HAP-1 (cell line): ENCODE measurements around the gene EYS.
"Not testable (repeated sequence)": the region's sequence is repeated elsewhere in the genome, so short reads cannot be mapped to it uniquely, and the experiment has no call there.

Experiments
- DNase-seq, 2 experiments: peaks; one replicate each; pipeline ENCODE4 v3.0.0-alpha.2; 2016 to 2020; ENCODE audit warnings: low spot score in 2 of 2
- H3K27me3 ChIP-seq: fragments of 250-450 bp; sonication (Bioruptor Pico); 2 replicates; pipeline ENCODE4 v1.5.1; 2020; ENCODE audit warnings: low read depth, mild to moderate bottlenecking, moderate library complexity
- H3K36me3 ChIP-seq: fragments of 250-450 bp; sonication (Bioruptor Pico); replicated peaks from 2 replicates; pipeline ENCODE4 v1.5.1; 2020; ENCODE audit warnings: mild to moderate bottlenecking
- H3K4me1 ChIP-seq: fragments of 250-450 bp; sonication (Bioruptor Pico); 2 replicates; pipeline ENCODE4 v1.5.1; 2020; ENCODE audit warnings: mild to moderate bottlenecking
- H3K4me3 ChIP-seq: fragments of 250-450 bp; sonication (Bioruptor Pico); 2 replicates; pipeline ENCODE4 v1.5.1; 2020; ENCODE audit warnings: mild to moderate bottlenecking, moderate library complexity
- H3K9me3 ChIP-seq: fragments of 250-450 bp; sonication (Bioruptor Pico); 2 replicates; pipeline ENCODE4 v1.5.1; 2020; ENCODE audit warnings: mild to moderate bottlenecking, moderate library complexity
- in situ Hi-C: fragments of 300-500 bp; cut with MboI; formaldehyde crosslinking; loops from 3 replicates; pipeline ENCODE4 v1.14.3; 2020; ENCODE audit warnings: low sequenced_read_pairs, inconsistent platforms, mixed read lengths

Gene EYS

GRCh38 chr6:65302655-65303054 is 404.4 kb downstream of the EYS start:
- H3K4me1 ChIP-seq, in situ Hi-C loops, H3K27me3 ChIP-seq, H3K36me3 ChIP-seq, DNase-seq, H3K9me3 ChIP-seq, H3K4me3 ChIP-seq: not testable (repeated sequence)

- Histone ChIP-seq H3K9me3 (no peaks in the 10 kb centered on the region), H3K27me3 (no peaks in the 10 kb centered on the region), H3K4me1 (no peaks in the 10 kb centered on the region), H3K36me3 (no peaks in the 10 kb centered on the region), H3K4me3 (no peak overlapping the region)
- in situ Hi-C loops = no loop called here
- no peak for DNase-seq
Observed at GRCh38 chr6:65299236-65299635, 407.8 kb downstream of the EYS start.

- Histone ChIP-seq H3K4me3 (no peak overlapping the region), H3K9me3 (no peaks in the 10 kb centered on the region), H3K36me3 (no peaks in the 10 kb centered on the region), H3K4me1 (no peaks in the 10 kb centered on the region), H3K27me3 (no peaks in the 10 kb centered on the region)
- DNase-seq = no peak
- in situ Hi-C loops = no loop called here
Observed at GRCh38 chr6:65295812-65296211, 411.2 kb downstream of the EYS start.

- no peaks in the 10 kb centered on the region for H3K36me3 ChIP-seq
Observed at GRCh38 chr6:65289491-65289890, 417.5 kb downstream of the EYS start.

GRCh38 chr6:65285275-65285674 is 421.8 kb downstream of the EYS start:
- in situ Hi-C loops = no loop called here
- no peak for DNase-seq
- no peaks in the 10 kb centered on the region for H3K9me3 ChIP-seq
- no peaks in the 10 kb centered on the region for H3K4me1 ChIP-seq
- H3K4me3 ChIP-seq = no peak overlapping the region
- H3K27me3 ChIP-seq = no peaks in the 10 kb centered on the region
- no peaks in the 10 kb centered on the region for H3K36me3 ChIP-seq

More at GRCh38 chr6:65289491-65289890, 417.5 kb downstream of the EYS start:
- Histone ChIP-seq H3K27me3 (no peaks in the 10 kb centered on the region), H3K9me3 (no peaks in the 10 kb centered on the region), H3K4me3 (no peak overlapping the region), H3K4me1 (no peaks in the 10 kb centered on the region)
- no peak for DNase-seq
- in situ Hi-C loops = no loop called here

- Histone ChIP-seq H3K27me3 (no peaks in the 10 kb centered on the region), H3K4me3 (no peak overlapping the region), H3K9me3 (no peaks in the 10 kb centered on the region), H3K36me3 (no peaks in the 10 kb centered on the region), H3K4me1 (no peaks in the 10 kb centered on the region)
- no peak for DNase-seq
- in situ Hi-C loops = no loop called here
Observed at GRCh38 chr6:65280060-65280459, 427.0 kb downstream of the EYS start.

GRCh38 chr6:65262241-65262640 is 444.8 kb downstream of the EYS start:
- no peaks in the 10 kb centered on the region for H3K27me3 ChIP-seq
- H3K36me3 ChIP-seq = no peaks in the 10 kb centered on the region
- no peaks in the 10 kb centered on the region for H3K4me1 ChIP-seq
- no peaks in the 10 kb centered on the region for H3K9me3 ChIP-seq
- no peak overlapping the region for H3K4me3 ChIP-seq
- no peak for DNase-seq
- in situ Hi-C loops = no loop called here

- Histone ChIP-seq H3K9me3 (no peaks in the 10 kb centered on the region), H3K27me3 (no peaks in the 10 kb centered on the region), H3K4me1 (no peaks in the 10 kb centered on the region), H3K36me3 (no peaks in the 10 kb centered on the region), H3K4me3 (no peak overlapping the region)
- in situ Hi-C loops = no loop called here
- DNase-seq = no peak
Observed at GRCh38 chr6:65259982-65260381, 447.0 kb downstream of the EYS start.

GRCh38 chr6:65259059-65259458 is 448.0 kb downstream of the EYS start:
- Histone ChIP-seq H3K4me1 (no peaks in the 10 kb centered on the region), H3K36me3 (no peaks in the 10 kb centered on the region), H3K4me3 (no peak overlapping the region), H3K9me3 (no peaks in the 10 kb centered on the region), H3K27me3 (no peaks in the 10 kb centered on the region)
- in situ Hi-C loops = no loop called here
- peak in 1 of 2 experiments; percentile 10 for DNase-seq

- Histone ChIP-seq H3K4me3 (no peak overlapping the region), H3K27me3 (no peaks in the 10 kb centered on the region), H3K9me3 (no peaks in the 10 kb centered on the region), H3K4me1 (no peaks in the 10 kb centered on the region), H3K36me3 (no peaks in the 10 kb centered on the region)
- in situ Hi-C loops = no loop called here
- no peak for DNase-seq
Observed at GRCh38 chr6:65253041-65253440, 454.0 kb downstream of the EYS start.

GRCh38 chr6:65248101-65248610 is 458.9 kb downstream of the EYS start:
- no peak for DNase-seq
- H3K4me3 ChIP-seq = no peak overlapping the region
- H3K36me3 ChIP-seq = no peaks in the 10 kb centered on the region
- H3K27me3 ChIP-seq = no peaks in the 10 kb centered on the region
- in situ Hi-C loops = no loop called here
- H3K9me3 ChIP-seq = no peaks in the 10 kb centered on the region
- no peaks in the 10 kb centered on the region for H3K4me1 ChIP-seq

GRCh38 chr6:65231616-65232015 is 475.4 kb downstream of the EYS start:
- Histone ChIP-seq H3K36me3 (no peaks in the 10 kb centered on the region), H3K4me3 (no peak overlapping the region), H3K9me3 (no peaks in the 10 kb centered on the region), H3K4me1 (no peaks in the 10 kb centered on the region), H3K27me3 (no peaks in the 10 kb centered on the region)
- in situ Hi-C loops = no loop called here
- no peak for DNase-seq

- H3K27me3 ChIP-seq = no peaks in the 10 kb centered on the region
- H3K36me3 ChIP-seq = no peaks in the 10 kb centered on the region
- in situ Hi-C loops = no loop called here
Observed at GRCh38 chr6:65229825-65230224, 477.2 kb downstream of the EYS start.

GRCh38 chr6:65221153-65221552 is 485.9 kb downstream of the EYS start:
- Histone ChIP-seq H3K27me3 (no peaks in the 10 kb centered on the region), H3K4me3 (no peak overlapping the region), H3K9me3 (no peaks in the 10 kb centered on the region), H3K4me1 (no peaks in the 10 kb centered on the region), H3K36me3 (no peaks in the 10 kb centered on the region)
- no peak for DNase-seq
- in situ Hi-C loops = no loop called here

More at GRCh38 chr6:65229825-65230224, 477.2 kb downstream of the EYS start:
- Histone ChIP-seq H3K4me1 (no peaks in the 10 kb centered on the region), H3K4me3 (no peak overlapping the region), H3K9me3 (no peaks in the 10 kb centered on the region)
- no peak for DNase-seq

- Histone ChIP-seq H3K4me3 (no peak overlapping the region), H3K36me3 (no peaks in the 10 kb centered on the region), H3K4me1 (no peaks in the 10 kb centered on the region), H3K27me3 (no peaks in the 10 kb centered on the region), H3K9me3 (no peaks in the 10 kb centered on the region)
- in situ Hi-C loops = no loop called here
- no peak for DNase-seq
Observed at GRCh38 chr6:65202738-65203137, 504.3 kb downstream of the EYS start.
